HUES6 (cell line): Measurements from ENCODE around the gene PFKL.

Experiments
- H3K27ac ChIP-seq: 2 replicates; pipeline ENCODE4 v1.7.0; 2013; ENCODE audit warnings: low read depth, mild to moderate bottlenecking, low read length, inconsistent platforms
- H3K27me3 ChIP-seq: 2 replicates; pipeline ENCODE4 v1.6.1; 2013; ENCODE audit warnings: low read length; ENCODE audit not compliant: control insufficient read depth, insufficient read depth
- H3K36me3 ChIP-seq: 2 replicates; pipeline ENCODE4 v1.6.1; 2013; ENCODE audit warnings: low read length; ENCODE audit not compliant: control insufficient read depth, insufficient read depth
- H3K4me1 ChIP-seq: 2 replicates; pipeline ENCODE4 v1.6.1; 2013; ENCODE audit warnings: low read length; ENCODE audit not compliant: control insufficient read depth, insufficient read depth
- H3K4me3 ChIP-seq: 2 replicates; pipeline ENCODE4 v1.5.1; 2013; ENCODE audit warnings: low read depth, low read length
- H3K9ac ChIP-seq: one replicate; pipeline ENCODE4 v1.6.1; 2013; ENCODE audit warnings: mild to moderate bottlenecking, low read length
- H3K9me3 ChIP-seq: 2 replicates; pipeline ENCODE4 v1.6.1; 2013; ENCODE audit warnings: low read depth, low read length; ENCODE audit not compliant: control insufficient read depth, insufficient read depth

Gene PFKL

DNA sequence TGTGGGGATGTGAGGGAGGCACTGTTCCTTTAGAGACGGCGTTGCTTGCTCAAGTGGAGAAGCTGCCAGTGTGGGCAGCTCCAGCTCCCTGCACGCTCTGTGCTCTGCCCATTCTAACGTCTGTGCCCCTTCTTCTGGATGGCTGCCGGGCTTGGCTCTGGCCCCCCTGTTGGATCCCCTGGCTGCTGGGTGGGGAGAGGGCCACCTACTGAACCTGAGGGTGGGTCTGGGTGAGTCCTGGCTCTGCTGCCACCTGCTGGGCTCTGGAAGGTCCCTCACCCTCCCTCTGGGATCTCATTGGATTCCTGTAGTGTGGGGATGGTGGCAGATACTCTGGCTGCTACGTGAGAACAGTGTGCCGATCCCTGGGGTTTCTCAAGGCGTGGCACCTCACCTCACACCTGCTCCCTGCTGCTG lies 5.0 kb downstream of the PFKL start:
- H3K4me3 ChIP-seq = no peak overlapping the region
- no peaks in the 10 kb centered on the region for H3K9me3 ChIP-seq
- H3K4me1 ChIP-seq = peaks cover 25% of the 10 kb centered on the region
- no peak overlapping the region for H3K27ac ChIP-seq
- H3K27me3 ChIP-seq = no peaks in the 10 kb centered on the region
- H3K36me3 ChIP-seq = peaks cover 22% of the 10 kb centered on the region
- no peak overlapping the region for H3K9ac ChIP-seq

DNA sequence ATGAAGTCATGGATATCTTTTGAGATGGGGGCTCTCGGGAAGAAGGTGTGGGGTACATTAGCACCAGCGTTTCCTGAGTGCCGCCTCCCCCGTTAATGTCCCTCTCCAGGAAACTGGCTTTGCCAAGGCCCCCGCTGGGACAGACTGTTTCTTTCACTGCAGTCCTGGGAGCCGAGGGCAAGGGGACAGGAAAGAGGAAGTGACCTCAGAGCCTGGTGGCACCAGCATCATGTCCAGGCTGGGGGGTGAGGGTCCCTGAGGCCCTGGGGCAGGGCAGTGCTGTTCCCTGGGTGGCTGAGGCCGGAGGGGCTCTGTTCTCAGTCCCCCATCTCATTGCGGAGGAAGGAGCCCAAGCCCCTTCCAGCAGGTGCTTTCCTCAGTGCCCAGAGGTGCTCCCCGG lies 5.8 kb downstream of the PFKL start:
- Histone ChIP-seq H3K36me3 (peaks cover 30% of the 10 kb centered on the region), H3K4me1 (peaks cover 24% of the 10 kb centered on the region), H3K27ac (no peak overlapping the region), H3K27me3 (no peaks in the 10 kb centered on the region), H3K9ac (no peak overlapping the region), H3K9me3 (no peaks in the 10 kb centered on the region), H3K4me3 (no peak overlapping the region)

DNA sequence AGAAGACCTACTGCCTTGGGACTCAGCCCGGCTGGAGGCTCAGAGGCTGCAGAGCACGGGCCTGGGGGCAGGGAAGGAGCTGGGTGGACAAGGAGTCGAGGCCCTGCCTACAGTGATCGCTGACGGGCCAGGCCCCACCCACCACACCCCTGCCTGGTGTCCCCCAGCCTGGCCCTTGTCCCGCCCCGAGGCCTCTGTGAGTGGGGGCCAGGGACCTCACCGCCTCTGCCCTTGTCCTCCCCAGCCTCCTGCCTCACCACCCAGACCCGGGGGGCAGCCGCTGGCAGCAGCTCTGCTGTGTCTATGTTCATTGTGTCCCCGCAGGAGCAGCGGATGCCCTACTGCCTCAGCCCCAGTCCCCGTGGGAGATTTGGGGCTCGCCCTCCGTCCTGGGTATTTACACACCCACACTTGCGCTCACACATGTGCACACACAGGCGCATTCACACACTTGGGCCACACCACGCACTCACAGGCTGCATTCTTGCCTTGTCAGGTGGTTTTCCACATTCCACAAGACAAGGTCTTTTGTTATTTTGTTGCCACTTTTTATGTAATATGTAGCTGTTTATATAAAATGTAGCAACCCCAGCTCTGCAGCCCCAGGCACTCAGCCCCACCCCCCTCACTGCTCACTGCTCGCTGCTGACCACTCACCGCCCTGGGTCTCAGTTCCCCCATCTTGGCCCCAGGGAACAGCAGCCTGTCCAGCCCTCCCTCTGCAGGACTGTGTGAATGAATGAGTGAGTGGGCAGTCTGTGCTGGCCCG lies 7.3 kb downstream of the PFKL start:
- Histone ChIP-seq H3K36me3 (peaks cover 44% of the 10 kb centered on the region), H3K4me1 (peaks cover 17% of the 10 kb centered on the region), H3K9ac (no peak overlapping the region), H3K4me3 (no peak overlapping the region), H3K9me3 (no peaks in the 10 kb centered on the region), H3K27me3 (no peaks in the 10 kb centered on the region), H3K27ac (no peak overlapping the region)

DNA sequence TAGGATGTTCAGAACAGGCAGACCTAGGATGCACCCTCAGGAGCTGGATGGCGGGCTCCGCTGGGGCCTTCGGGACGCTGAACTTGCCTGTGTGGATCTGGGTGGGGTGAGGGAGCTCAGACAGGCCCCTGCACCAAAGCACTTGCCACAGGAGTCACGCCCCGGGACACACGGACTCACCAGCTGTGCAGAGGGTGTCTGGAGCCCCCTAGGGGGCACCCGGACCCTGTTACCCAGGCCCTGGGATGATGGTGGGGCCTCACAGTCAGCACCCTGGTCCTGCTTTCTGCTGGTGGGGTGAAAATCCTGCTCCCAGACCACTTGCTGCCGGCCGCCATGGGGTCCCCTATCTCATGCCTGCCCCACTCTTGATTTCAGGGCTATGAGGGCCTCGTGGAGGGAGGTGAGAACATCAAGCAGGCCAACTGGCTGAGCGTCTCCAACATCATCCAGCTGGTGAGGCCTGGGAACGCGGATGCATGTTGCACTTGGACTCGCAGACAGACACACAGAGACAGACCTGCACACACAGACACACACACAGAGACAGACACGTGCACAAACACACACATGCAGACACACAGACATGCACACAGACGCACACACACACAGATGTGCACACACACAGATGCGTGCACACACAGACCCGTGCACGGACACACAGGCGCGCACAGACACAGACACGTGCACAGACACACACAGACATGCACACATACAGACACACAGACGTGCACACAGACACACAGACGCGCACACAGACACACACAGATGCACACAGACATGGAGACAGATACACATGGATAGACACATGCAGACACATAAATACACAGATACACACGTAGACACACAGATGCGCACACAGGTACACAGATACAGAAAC lies 11.0 kb downstream of the PFKL start:
- Histone ChIP-seq H3K9ac (no peak overlapping the region), H3K27me3 (no peaks in the 10 kb centered on the region), H3K4me3 (no peak overlapping the region), H3K27ac (no peak overlapping the region), H3K4me1 (no peaks in the 10 kb centered on the region), H3K9me3 (no peaks in the 10 kb centered on the region), H3K36me3 (peaks cover 75% of the 10 kb centered on the region)

DNA sequence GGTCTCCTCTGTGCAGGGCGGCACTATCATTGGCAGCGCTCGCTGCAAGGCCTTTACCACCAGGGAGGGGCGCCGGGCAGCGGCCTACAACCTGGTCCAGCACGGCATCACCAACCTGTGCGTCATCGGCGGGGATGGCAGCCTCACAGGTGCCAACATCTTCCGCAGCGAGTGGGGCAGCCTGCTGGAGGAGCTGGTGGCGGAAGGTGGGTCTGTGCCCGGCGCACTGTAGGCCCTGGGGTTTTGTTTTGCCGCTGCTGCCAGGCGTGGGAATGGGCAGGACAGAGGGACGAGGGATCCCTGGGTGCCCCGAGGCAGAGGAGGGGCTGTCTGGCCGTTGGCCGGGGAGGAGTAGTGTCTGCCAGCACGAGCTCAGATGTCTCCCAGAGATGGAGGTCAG lies 12.2 kb downstream of the PFKL start:
- peaks cover 81% of the 10 kb centered on the region for H3K36me3 ChIP-seq
- H3K4me3 ChIP-seq = no peak overlapping the region
- H3K27ac ChIP-seq = no peak overlapping the region
- H3K9me3 ChIP-seq = no peaks in the 10 kb centered on the region
- no peak overlapping the region for H3K9ac ChIP-seq
- no peaks in the 10 kb centered on the region for H3K4me1 ChIP-seq
- H3K27me3 ChIP-seq = no peaks in the 10 kb centered on the region

DNA sequence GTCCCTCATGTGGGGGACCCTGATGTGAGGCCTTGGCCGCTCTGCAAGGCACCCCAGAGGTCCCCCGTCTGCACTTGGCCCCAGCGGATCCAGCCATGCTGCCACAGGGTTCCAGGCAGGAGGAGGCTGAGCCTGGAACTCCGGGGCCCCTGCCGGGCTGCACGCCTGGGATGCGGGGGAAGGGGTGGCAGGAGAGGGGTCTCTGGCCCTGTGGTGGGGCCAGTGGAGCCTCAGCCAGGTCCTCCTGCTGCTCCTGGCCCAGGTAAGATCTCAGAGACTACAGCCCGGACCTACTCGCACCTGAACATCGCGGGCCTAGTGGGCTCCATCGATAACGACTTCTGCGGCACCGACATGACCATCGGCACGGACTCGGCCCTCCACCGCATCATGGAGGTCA lies 12.9 kb downstream of the PFKL start:
- no peak overlapping the region for H3K4me3 ChIP-seq
- H3K27ac ChIP-seq = no peak overlapping the region
- peaks cover 79% of the 10 kb centered on the region for H3K36me3 ChIP-seq

DNA sequence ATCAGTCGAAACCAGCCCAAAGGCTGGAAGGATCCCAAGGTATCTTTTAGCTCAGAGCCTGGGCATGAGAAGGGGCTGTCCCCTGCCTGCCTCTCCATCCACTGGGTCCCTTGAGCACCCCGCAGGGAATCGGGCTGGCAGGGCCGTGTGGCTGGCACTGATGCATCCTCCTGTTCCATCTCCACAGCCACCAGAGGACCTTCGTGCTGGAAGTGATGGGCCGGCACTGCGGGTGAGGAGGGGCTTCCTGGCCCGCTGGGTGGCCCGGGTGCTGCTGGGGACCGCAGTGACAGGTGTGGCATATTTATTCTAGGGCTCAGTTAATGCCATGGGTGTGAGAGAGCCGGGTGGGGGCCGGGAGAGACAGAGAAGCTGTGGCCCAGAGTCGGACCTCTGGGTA lies 13.6 kb downstream of the PFKL start:
- H3K9me3 ChIP-seq = no peaks in the 10 kb centered on the region
- no peak overlapping the region for H3K9ac ChIP-seq
- no peaks in the 10 kb centered on the region for H3K4me1 ChIP-seq
- peaks cover 83% of the 10 kb centered on the region for H3K36me3 ChIP-seq
- H3K27ac ChIP-seq = no peak overlapping the region
- no peak overlapping the region for H3K4me3 ChIP-seq
- H3K27me3 ChIP-seq = no peaks in the 10 kb centered on the region

More for the DNA sequence above, 12.9 kb downstream of the PFKL start:
- no peaks in the 10 kb centered on the region for H3K27me3 ChIP-seq
- H3K4me1 ChIP-seq = no peaks in the 10 kb centered on the region
- no peaks in the 10 kb centered on the region for H3K9me3 ChIP-seq
- no peak overlapping the region for H3K9ac ChIP-seq

DNA sequence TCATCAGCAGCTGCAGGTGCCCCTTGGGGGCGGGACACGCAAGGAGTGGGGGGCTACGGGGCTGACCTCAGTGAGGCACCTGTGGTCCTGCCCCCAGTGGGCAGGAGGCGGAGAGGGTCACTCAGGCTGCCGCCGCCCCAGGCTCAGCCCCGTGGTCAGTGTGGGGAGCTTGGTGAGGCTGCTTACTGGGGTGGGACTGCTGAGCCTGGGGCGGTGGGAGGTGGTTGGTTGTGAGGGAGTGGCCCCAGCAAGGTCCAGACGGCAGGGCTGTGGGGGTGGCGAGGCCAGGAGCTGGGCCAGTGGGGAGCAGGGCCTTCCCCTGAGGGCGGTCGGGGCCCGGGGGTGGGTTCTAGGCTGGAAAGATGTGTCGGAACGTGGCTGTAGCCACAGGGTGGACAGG lies 14.3 kb downstream of the PFKL start:
- peaks cover 89% of the 10 kb centered on the region for H3K36me3 ChIP-seq
- H3K4me3 ChIP-seq = no peak overlapping the region
- H3K27ac ChIP-seq = no peak overlapping the region

DNA sequence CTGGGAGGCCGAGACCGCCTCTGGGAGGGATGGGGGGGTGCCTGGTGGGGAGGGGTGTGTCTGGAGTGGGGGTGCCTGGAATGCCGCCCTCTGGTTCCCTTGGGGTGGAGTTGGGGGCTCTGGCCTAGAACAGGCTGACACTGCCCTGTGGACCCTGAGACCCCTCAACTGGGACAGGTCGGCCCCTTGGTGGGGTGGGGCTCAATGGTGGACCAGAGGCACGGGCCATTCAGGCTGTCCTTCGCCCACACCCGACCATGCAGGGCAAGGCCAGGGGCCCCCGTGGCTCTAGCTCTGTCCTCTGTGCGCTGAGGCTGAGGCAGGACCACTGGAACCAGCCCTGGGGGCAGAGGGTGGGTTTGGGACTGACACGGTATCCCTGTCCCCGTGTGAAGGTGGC lies 14.7 kb downstream of the PFKL start:
- no peak overlapping the region for H3K9ac ChIP-seq
- H3K4me1 ChIP-seq = no peaks in the 10 kb centered on the region
- H3K36me3 ChIP-seq = peaks cover 92% of the 10 kb centered on the region
- no peaks in the 10 kb centered on the region for H3K27me3 ChIP-seq
- no peak overlapping the region for H3K4me3 ChIP-seq
- H3K27ac ChIP-seq = no peak overlapping the region
- H3K9me3 ChIP-seq = no peaks in the 10 kb centered on the region

More for the DNA sequence above, 14.3 kb downstream of the PFKL start:
- Histone ChIP-seq H3K4me1 (no peaks in the 10 kb centered on the region), H3K27me3 (no peaks in the 10 kb centered on the region), H3K9ac (no peak overlapping the region), H3K9me3 (no peaks in the 10 kb centered on the region)

DNA sequence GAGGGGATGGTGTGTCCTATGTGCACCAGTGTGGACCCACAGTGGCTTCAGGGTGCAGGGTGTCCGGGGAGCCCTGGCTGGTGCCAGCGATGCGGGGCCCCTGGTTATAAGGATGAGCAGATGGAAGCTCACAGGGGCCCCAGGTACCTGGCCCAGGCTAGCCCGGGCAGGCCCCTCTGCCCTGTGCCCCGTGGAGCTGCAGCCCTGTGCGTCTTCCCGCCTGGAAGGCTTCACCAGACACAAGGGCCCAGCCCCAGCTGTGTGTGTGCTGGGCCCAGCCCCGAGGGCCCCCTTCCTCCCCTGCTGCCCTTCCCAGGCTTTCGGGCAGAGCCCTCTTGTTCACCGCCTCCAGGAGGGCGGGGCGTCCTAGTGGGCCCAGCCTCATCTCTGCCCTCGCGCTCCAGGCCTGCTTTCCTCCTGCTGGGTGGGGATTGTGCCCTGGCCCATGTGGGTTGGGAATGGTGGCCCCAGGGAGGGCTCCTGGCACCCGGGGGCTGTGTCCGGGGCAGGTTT lies 15.9 kb downstream of the PFKL start:
- Histone ChIP-seq H3K27me3 (no peaks in the 10 kb centered on the region), H3K9me3 (no peaks in the 10 kb centered on the region), H3K36me3 (peaks cover 92% of the 10 kb centered on the region), H3K9ac (no peak overlapping the region), H3K4me1 (no peaks in the 10 kb centered on the region), H3K4me3 (no peak overlapping the region), H3K27ac (peak overlapping the region; percentile 77)
